Posterior vena cava (tissue), 2 donors: ENCODE results near the gene CHGA. TPM values are rescaled to one million over a fixed set of nuclear protein-coding genes. Genes with fewer than 3 reads are reported as not detected.

Experiments used
- DNase-seq: peaks from one replicate; pipeline ENCODE4 v3.0.0-alpha.2; 2020; ENCODE audit warnings: low spot score
- intact Hi-C, 2 donors: fragments of 100-400 bp; cut with DNase I; formaldehyde crosslinking; loops; one replicate each; pipeline versions ENCODE4 v1.14.1 to v1.14.2; 2022 to 2023
- total RNA-seq, 2 donors: library from RNA; stranded (reverse); fragmentation: NEBNext Ultra II Directional; extraction: Animal tissue kit (Norgen Biotek cat#: 25700); gene quantifications; one replicate each; pipeline ENCODE4 v1.2.1, GENCODE V29; 2021
- donor health status: DM: yes; HTN: yes; CAD: no.
- donor health status: DM: yes; HTN: yes; CAD: no.

CHGA gene
- total RNA-seq, 2 donors from 2014 or later, result 0.29 TPM; not detected in 1

DNA sequence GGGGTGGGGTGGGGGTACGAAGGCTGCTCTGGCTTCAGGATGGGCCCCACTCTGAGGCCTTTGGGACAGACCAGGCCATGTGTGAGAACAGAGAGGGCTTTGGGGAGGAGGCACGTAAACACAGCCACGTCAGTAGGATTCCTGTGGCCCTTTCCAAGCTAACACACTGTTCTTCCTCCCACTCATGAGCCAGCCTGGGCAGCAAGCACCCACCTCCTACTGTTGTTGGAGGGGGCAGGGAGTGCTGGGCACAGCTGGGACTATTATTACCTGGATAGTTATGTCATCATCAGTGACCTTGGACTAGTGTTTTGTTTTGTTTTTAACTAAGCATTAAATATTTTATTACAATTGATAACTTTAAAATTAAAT, 5.3 kb downstream of the CHGA start:
- intact Hi-C loops, result no loop called here
- DNase-seq, result no peak

DNA sequence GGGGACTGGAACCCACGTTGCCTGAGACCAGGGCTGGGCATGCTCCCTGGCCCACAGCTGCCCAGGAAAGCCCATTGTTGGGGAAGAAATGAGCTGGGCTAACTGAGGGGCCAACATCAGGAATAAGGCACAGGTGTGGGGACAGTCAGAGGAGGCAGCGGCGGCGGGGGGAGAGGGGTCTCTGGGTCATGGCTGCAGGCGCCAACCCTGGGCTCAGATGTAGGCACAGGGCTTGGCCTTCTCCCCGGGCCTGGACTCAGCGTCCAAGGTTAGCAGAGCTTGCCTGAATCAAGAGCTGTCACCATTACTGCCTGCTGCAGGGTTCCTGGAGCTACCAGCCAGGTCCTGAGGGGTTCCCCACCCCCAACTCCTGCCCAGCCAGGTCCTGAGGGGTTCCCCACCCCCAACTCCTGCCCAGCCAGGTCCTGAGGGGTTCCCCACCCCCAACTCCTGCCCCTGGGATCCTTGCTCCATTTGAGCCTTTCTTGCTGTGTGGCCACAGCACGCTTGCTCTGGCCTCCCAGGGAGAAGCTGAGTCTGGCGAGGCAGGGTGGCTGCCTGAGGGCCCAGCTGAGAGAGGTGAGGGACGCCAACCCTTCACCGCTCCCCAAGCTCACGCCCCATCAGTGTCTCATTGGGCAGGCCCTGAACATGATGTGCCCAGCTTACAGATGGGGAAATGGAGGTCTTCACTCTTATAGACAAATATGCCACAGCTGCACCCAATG, 6.2 kb downstream of the CHGA start:
- intact Hi-C loops, result no loop called here

GRCh38 chr14:92929689-92930608, 7.0 kb downstream of the CHGA start:
- DNase-seq, result peak; percentile 62
- intact Hi-C loops, result no loop called here

More for the DNA sequence above, 6.2 kb downstream of the CHGA start:
- DNase-seq, result peak; percentile 73

- DNase-seq, result no peak
- intact Hi-C loops, result no loop called here
These were observed 8.0 kb downstream of the CHGA start for GRCh38 chr14:92930737-92931602.

- intact Hi-C loops, result no loop called here
- DNase-seq, result no peak
These were observed 8.9 kb downstream of the CHGA start for GRCh38 chr14:92931681-92932447.

DNA sequence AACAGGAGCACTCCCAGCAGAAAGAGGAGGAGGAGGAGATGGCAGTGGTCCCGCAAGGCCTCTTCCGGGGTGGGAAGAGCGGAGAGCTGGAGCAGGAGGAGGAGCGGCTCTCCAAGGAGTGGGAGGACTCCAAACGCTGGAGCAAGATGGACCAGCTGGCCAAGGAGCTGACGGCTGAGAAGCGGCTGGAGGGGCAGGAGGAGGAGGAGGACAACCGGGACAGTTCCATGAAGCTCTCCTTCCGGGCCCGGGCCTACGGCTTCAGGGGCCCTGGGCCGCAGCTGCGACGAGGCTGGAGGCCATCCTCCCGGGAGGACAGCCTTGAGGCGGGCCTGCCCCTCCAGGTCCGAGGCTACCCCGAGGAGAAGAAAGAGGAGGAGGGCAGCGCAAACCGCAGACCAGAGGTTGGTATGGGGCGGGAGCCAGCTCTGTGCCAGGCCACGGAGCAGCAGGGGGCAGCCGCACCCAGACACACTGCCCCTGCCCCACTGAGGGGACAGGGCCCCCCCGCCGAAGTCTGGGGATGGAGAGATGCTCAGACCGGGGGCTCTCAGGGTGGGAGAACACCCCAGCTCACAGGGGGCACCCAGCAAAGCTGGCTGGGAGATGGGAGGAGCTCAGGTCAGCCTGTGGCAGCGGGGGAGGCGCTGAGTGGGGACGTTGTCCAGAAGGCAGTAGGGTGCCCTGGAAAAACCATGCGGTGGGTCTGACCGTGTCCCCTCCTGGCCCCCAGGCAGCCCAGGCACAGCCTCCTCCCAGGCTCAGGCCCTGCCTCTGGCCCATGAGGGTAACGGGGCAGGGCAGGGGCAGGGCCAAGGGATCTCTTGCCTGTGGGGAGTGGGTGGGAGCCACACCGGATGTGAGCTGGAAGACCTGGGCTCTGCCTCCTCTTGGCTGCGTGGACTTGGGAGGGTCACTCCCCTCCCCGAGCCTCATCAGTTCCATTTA, 9.8 kb downstream of the CHGA start:
- intact Hi-C loops, result no loop called here
- no peak for DNase-seq

DNA sequence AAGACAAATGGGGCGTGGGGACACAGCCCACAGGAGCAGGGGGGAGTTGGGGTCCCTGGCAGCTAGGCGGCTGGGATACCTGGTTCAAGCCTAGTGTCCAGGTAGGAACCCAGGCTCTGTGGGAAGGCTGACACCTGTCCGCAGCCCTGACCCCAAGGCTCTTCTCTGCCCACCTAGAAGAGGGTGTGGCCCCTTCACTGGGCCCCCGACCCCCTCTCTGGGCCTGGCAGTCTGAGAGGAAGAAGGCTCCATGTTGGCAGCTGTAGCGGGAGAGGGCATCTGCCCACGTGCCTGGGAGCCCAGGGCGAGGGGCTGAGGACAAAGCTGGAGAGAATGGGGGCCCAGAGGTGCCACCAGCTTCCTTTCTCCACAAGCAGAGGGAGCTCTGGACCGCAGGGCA, 10.5 kb downstream of the CHGA start:
- intact Hi-C loops, result no loop called here
- DNase-seq, result no peak

DNA sequence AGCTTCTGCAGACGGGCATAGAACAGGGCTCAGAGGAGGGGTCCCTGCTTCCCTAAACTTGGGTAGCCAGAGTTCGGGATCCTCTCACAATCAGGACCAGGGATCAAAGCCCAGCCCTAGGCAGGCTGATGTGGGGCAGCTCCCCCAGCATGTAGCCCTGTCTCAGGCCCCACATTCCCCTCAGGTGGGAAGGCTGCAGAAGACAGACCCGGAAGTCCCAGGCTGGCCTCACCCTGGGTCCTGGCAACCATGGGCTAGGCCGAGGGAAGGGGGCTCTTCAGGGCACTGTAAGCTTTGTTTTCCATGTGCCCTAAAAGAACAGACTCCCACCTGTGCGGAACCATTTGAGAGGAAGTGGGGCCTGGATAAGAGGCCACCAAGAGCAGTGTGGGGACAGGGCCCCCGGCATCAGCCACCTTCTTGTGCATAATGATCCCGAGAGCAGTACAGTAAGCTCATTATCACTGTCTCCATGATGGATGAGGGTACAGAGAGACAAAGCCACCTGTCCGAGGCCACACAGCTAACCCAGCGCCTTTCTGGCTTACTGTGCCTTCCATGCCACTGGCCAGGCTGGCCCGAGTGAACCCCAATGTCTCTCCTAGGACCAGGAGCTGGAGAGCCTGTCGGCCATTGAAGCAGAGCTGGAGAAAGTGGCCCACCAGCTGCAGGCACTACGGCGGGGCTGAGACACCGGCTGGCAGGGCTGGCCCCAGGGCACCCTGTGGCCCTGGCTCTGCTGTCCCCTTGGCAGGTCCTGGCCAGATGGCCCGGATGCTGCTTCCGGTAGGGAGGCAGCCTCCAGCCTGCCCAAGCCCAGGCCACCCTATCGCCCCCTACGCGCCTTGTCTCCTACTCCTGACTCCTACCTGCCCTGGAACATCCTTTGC, 11.5 kb downstream of the CHGA start:
- intact Hi-C loops, result no loop called here

DNA sequence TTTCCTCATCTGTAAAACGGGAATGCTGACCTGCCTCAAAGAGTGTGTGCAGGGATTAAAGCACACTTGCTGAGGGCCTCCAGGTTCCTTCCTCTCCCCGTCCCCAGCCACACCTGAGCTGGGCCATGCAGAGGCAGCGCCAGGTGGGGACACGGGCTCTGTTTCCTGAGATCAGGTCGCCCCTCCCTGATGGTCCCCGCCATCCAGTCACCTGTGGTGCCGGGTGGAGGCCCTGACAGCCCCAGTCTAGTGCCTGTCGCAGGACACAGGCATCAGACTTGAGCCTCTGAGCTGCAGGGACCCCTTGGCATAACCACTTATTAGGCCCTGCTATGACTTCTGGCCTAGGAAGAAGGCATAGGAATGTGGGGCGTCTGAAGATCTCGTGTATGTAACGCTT, 12.5 kb downstream of the CHGA start:
- no peak for DNase-seq
- intact Hi-C loops, result no loop called here

More for the DNA sequence above, 11.5 kb downstream of the CHGA start:
- no peak for DNase-seq

- DNase-seq, result no peak
- intact Hi-C loops, result no loop called here
These were observed 13.1 kb downstream of the CHGA start for GRCh38 chr14:92936085-92936484.

DNA sequence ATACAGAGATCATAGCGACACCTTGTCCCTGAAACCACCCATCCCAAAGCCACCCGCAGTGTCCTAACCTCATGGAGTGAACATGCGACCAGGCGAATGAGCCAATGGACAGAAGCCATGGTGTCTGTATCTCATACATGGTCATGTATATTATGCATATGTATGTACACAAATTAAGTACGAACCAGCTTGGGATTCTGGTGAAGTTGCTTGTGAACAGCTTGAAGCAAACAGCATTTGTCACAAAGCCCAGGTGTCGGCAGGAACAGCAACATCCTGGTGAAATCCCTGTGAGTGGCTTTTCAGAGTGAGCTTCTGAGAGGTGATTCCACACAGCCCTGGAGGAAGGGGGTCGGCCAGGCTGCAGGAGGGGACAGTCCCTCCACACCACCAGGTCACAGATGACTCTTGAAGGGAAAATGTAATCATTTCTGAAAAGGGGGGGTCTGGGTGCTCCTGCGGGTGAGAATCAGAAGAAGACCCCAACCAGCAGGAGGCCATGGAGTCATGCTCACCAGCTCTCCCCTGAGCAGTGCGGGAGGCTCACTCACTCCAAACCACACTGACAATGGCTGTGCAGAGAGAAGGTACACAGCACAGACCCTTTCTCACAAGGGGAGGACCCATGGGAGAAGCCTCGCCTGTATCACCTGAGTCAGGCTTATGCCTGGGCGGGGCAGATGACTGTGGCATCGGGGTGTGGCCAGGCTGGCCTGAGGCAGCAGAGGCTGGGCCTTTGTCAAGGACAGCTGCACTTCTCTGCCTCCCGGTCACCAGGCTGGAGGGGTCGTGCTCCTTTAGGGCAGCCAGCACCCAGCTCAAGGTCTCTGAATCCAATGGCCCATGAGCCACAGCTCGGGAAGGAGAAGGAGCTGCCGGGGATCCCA, 14.3 kb downstream of the CHGA start:
- intact Hi-C loops, result no loop called here

GRCh38 chr14:92938235-92938875, 15.4 kb downstream of the CHGA start:
- DNase-seq, result no peak
- intact Hi-C loops, result no loop called here

More for the DNA sequence above, 14.3 kb downstream of the CHGA start:
- DNase-seq, result no peak

- no peak for DNase-seq
- intact Hi-C loops, result no loop called here
These were observed 16.1 kb downstream of the CHGA start for GRCh38 chr14:92938890-92939671.

GRCh38 chr14:92939699-92940098, 16.7 kb downstream of the CHGA start:
- intact Hi-C loops, result no loop called here
- no peak for DNase-seq

- no peak for DNase-seq
- intact Hi-C loops, result no loop called here
These were observed 17.6 kb downstream of the CHGA start for GRCh38 chr14:92940543-92940942.
